GM12878 (cell line): ENCODE measurements around the gene LMX1B.
"Not testable (repeated sequence)": the region's sequence is repeated elsewhere in the genome, so short reads cannot be mapped to it uniquely, and the experiment has no call there.

Source experiments
- HDAC2 ChIP-seq: fragments of 200-600 bp; sonication (generic); IDR thresholded peaks from 2 replicates; pipeline ENCODE4 v1.6.1; 2017
- JUNB ChIP-seq: IDR thresholded peaks from 2 replicates; pipeline ENCODE4 v1.6.1; 2016; ENCODE audit warnings: antibody characterized with exemption, mild to moderate bottlenecking
- NFYA ChIP-seq: IDR thresholded peaks from 2 replicates; pipeline ENCODE4 v1.6.1; 2011; ENCODE audit warnings: low read depth, mild to moderate bottlenecking, low read length, improper control_type of control experiment, borderline replicate concordance
- POLR2A ChIP-seq: IDR thresholded peaks from 2 replicates; pipeline ENCODE4 v1.6.1; 2011; ENCODE audit warnings: low read depth, mild to moderate bottlenecking, low read length
- POLR2AphosphoS5 ChIP-seq: IDR thresholded peaks from 2 replicates; pipeline ENCODE4 v1.6.1; 2011; ENCODE audit warnings: mild to moderate bottlenecking, low read length, inconsistent platforms
- RELA ChIP-seq: fragments of 450-650 bp; IDR thresholded peaks from 2 replicates; pipeline ENCODE4 v1.8.0; 2014; ENCODE audit warnings: borderline replicate concordance; ENCODE audit not compliant: partially characterized antibody
- SUZ12 ChIP-seq: fragments of 200-600 bp; sonication (generic); IDR thresholded peaks from one replicate; pipeline ENCODE4 v1.6.1; 2018; ENCODE audit warnings: antibody characterized with exemption, mild to moderate bottlenecking; ENCODE audit not compliant: unreplicated experiment
- YY1 ChIP-seq: IDR thresholded peaks from 2 replicates; pipeline ENCODE4 v1.6.1; 2011; ENCODE audit warnings: low read depth, mild to moderate bottlenecking, low read length
- ZBTB40 ChIP-seq: fragments of 450-650 bp; IDR thresholded peaks from 2 replicates; pipeline ENCODE4 v1.6.1; 2016; ENCODE audit warnings: mild to moderate bottlenecking, moderate library complexity, borderline replicate concordance
- ZNF217 ChIP-seq: fragments of 450-650 bp; IDR thresholded peaks from 2 replicates; pipeline ENCODE4 v1.6.1; 2017; ENCODE audit warnings: antibody characterized with exemption, mild to moderate bottlenecking
- ZNF274 ChIP-seq: IDR thresholded peaks from one replicate; pipeline ENCODE4 v1.8.0; 2011; ENCODE audit not compliant: insufficient read length, insufficient read depth
- ZSCAN29 ChIP-seq: fragments of 450-650 bp; IDR thresholded peaks from 2 replicates; pipeline ENCODE4 v1.6.1; 2017; ENCODE audit warnings: mild to moderate bottlenecking, moderate library complexity
- TF ChIP-seq, protein P1 (sequence below), 3 experiments: IDR thresholded peaks in 2 of 3; conservative IDR thresholded peaks in 1 of 3; 2 replicates each; pipeline ENCODE4 v1.5.1; 2011; ENCODE audit warnings: low read depth in 3 of 3, low read length in 3 of 3, mild to moderate bottlenecking in 3 of 3, control low read depth in 2 of 3, moderate library complexity in 2 of 3, inconsistent platforms in 1 of 3, mixed read lengths in 1 of 3; ENCODE audit not compliant: control insufficient read depth in 2 of 3, insufficient read depth in 1 of 3; ENCODE audit errors: extremely low read depth in 1 of 3

- not testable (repeated sequence) for TF ChIP-seq SUZ12, POLR2A, NFYA, POLR2AphosphoS5, YY1, ZNF274, HDAC2, ZNF217, RELA, JUNB, ZBTB40, ZSCAN29
- TF ChIP-seq, protein P1, sequence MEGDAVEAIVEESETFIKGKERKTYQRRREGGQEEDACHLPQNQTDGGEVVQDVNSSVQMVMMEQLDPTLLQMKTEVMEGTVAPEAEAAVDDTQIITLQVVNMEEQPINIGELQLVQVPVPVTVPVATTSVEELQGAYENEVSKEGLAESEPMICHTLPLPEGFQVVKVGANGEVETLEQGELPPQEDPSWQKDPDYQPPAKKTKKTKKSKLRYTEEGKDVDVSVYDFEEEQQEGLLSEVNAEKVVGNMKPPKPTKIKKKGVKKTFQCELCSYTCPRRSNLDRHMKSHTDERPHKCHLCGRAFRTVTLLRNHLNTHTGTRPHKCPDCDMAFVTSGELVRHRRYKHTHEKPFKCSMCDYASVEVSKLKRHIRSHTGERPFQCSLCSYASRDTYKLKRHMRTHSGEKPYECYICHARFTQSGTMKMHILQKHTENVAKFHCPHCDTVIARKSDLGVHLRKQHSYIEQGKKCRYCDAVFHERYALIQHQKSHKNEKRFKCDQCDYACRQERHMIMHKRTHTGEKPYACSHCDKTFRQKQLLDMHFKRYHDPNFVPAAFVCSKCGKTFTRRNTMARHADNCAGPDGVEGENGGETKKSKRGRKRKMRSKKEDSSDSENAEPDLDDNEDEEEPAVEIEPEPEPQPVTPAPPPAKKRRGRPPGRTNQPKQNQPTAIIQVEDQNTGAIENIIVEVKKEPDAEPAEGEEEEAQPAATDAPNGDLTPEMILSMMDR (IDR thresholded peaks at IDR 0.05 in 2 of 3, conservative IDR thresholded peaks at IDR 0.05 in 1 of 3; ENCODE audit: control insufficient read depth in 2 of 3, extremely low read depth in 1 of 3, insufficient read depth in 1 of 3, low read depth in 3 of 3, low read length in 3 of 3) = not testable (repeated sequence)
These were observed 103.7 kb downstream of the LMX1B start for GRCh38 chr9:126717441-126717840.
